GM12864 (cell line): ENCODE measurements around the gene PLXDC1.

Source experiments
- DNase-seq: peaks from one replicate; pipeline ENCODE4 v3.0.0-alpha.2; 2011; ENCODE audit warnings: low read depth
- H3K4me3 ChIP-seq: 2 replicates; pipeline ENCODE4 v1.5.1; 2011; ENCODE audit warnings: mild to moderate bottlenecking, low read depth, low read length, control low read depth
- CTCF ChIP-seq: IDR thresholded peaks from 2 replicates; pipeline ENCODE4 v1.5.1; 2011; ENCODE audit warnings: low read depth, mild to moderate bottlenecking, moderate library complexity, low read length, control low read depth, inconsistent platforms; ENCODE audit errors: missing control alignments

The PLXDC1 gene

DNA sequence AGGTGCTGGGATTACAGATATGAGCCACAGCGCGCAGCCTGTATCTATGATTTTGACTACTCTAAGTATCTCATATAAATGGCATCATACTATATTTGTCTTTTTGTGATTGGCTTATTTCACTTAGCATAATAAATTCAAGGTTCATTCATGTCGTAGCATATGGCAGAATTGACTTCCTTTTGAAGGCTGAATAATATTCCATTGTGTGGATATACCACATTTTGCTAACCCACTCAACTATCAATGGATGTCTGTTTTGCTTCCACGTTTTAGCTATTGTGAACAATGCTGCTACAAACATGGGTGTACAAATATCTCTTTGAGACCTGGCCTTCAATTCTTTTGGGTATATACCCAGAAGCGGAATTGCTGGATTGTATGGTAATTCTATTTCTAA is 10.1 kb downstream of the PLXDC1 start:
- no peak for DNase-seq
- no peak for TF ChIP-seq CTCF
- H3K4me3 ChIP-seq, result no peak overlapping the region

DNA sequence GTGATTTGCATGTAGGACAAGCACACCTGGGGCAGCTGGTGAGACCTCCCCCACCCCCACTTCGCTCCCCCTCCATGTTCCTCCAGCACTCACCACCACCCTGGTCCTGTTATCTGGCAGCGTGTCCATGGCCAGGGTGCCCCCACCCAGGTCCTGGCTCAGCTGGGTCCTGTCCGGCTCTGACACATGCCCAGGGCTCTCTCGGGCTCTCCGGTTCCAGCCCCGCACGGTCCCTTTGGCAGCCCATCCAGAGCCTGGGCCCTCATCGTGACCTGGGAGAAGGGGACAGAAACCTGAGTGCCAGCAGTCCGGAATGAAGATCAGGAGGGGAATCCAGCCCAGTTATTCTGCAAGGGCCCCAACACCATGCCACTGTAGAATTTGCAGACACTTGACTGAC is 11.9 kb downstream of the PLXDC1 start:
- H3K4me3 ChIP-seq, result no peak overlapping the region
- DNase-seq, result no peak
- TF ChIP-seq CTCF, result no peak

GRCh38 chr17:39139161-39139511 is 12.3 kb downstream of the PLXDC1 start:
- no peak for TF ChIP-seq CTCF
- no peak for DNase-seq
- no peak overlapping the region for H3K4me3 ChIP-seq

DNA sequence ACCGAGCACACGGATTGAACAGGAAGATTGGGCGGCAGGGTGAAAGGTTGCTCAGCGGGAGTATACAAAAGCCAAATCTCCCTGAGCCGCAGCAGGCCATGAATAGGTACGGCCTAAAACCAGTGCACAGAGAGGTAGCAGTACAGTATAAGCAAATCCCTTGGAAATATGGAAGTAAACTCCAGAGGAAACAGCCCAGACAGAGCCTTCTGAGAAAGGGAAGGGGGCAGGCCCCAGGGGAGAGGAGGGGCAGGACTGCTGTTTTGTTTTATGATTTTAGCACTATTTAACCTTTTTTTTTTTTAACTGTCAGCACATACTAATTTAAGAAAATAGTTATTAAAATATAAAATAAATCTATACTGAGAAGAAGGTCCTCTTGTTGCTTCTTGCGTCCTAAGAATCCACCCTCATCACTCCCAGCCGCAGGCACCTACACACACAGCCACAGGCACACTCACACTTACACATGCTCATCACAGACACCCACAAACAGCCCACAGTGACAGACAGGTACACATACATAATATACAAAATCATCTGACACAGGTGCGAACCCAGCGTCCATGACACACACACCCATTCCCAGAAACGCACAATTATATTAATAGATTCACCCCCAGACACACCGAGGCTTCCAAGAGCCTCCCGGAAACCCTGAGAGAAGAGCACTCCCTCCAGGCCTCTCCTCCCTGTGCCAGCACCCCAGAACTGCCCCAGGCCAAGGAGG is 12.8 kb downstream of the PLXDC1 start:
- DNase-seq, result no peak
- no peak overlapping the region for H3K4me3 ChIP-seq
- no peak for TF ChIP-seq CTCF

DNA sequence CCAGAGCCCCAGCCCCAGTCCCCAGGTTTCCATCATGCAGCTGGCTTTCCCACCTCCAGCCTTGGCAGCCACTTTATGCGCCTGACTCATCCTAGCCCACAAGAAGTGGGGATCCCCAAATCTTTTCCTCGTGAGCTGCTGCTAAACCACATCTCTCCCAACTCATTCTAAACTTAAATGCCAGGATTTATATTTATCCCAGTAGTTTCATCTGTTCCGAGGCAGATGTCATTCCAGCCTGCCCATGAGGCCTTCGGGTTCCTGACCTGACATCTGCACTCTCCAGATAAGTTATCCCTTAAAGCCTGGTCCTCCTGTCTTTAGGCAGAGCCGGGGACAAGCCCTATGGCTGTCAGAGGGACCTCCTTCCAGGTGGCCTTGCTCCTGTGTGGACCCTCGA is 16.6 kb downstream of the PLXDC1 start:
- no peak for DNase-seq
- no peak overlapping the region for H3K4me3 ChIP-seq
- no peak for TF ChIP-seq CTCF

DNA sequence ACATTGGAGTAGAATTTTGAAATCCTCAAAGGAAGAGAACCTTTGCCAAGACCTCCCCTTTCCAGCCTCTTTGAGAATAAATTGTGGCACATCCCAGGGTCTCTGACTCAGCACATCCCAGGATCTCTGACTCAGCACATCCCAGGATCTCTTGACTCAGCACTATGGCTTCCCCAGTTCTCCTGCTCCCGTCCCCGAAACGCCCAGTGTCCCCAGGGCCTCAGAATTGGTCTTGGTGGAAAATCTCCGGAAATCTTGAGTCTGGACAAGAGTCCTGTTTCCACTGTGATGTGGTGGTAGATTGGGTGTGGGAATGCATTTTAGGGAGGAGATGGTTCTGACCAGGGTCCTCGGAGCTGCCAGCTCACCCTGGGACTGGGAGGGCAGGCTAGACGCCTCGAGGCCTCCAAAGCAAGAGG is 19.2 kb downstream of the PLXDC1 start:
- no peak for DNase-seq
- TF ChIP-seq CTCF, result no peak
- no peak overlapping the region for H3K4me3 ChIP-seq

GRCh38 chr17:39131616-39132015 is 19.8 kb downstream of the PLXDC1 start:
- no peak for DNase-seq
- no peak for TF ChIP-seq CTCF
- H3K4me3 ChIP-seq, result no peak overlapping the region
